GM12801 (cell line): ENCODE data around the gene RBKS.

ENCODE experiments used
- TF ChIP-seq, protein P1 (sequence below): IDR thresholded peaks from one replicate; pipeline ENCODE4 v1.5.1; 2011; ENCODE audit warnings: control low read depth; ENCODE audit not compliant: insufficient read length; ENCODE audit errors: extremely low read depth

RBKS gene

DNA sequence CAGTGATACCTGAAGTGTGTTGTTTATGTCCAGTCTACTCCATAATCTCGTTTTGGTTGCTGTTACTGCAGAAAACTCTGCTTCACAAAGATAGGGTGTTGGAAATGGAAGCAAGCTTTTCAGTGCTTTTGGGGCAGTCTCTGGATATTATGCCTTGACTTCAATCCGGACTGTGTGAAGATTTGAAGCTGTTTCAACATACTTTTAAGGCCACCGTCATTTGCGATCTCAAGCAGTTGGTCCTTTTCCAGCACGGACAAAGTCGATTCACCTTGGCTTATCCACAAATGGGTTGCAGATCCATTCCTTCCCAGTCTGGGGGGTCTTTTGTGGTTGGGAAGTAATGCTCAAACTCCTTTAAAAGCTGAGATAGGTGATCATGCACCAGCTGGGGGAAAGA is 20.4 kb downstream of the RBKS start:
- TF ChIP-seq, protein P1, sequence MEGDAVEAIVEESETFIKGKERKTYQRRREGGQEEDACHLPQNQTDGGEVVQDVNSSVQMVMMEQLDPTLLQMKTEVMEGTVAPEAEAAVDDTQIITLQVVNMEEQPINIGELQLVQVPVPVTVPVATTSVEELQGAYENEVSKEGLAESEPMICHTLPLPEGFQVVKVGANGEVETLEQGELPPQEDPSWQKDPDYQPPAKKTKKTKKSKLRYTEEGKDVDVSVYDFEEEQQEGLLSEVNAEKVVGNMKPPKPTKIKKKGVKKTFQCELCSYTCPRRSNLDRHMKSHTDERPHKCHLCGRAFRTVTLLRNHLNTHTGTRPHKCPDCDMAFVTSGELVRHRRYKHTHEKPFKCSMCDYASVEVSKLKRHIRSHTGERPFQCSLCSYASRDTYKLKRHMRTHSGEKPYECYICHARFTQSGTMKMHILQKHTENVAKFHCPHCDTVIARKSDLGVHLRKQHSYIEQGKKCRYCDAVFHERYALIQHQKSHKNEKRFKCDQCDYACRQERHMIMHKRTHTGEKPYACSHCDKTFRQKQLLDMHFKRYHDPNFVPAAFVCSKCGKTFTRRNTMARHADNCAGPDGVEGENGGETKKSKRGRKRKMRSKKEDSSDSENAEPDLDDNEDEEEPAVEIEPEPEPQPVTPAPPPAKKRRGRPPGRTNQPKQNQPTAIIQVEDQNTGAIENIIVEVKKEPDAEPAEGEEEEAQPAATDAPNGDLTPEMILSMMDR = no peak

DNA sequence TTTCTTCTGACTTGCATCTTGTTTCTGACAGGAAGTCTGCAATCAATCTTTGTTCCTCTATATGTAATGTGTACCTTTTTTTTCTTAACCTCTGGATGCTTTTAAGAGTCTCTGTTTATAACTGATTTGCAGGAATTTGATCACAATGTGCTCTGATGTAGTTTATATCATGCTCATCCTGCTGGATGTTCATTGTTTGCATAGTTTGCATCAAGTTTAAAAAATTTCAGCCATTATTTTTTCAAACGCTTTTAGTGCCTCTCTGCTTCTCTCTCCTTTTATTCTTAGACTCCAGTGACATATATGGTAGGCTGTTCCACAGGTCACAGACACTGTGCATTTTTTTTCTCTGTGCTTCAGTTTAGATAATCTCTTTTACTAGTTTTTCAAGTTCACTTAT is 23.9 kb downstream of the RBKS start:
- TF ChIP-seq, protein P1 = no peak

DNA sequence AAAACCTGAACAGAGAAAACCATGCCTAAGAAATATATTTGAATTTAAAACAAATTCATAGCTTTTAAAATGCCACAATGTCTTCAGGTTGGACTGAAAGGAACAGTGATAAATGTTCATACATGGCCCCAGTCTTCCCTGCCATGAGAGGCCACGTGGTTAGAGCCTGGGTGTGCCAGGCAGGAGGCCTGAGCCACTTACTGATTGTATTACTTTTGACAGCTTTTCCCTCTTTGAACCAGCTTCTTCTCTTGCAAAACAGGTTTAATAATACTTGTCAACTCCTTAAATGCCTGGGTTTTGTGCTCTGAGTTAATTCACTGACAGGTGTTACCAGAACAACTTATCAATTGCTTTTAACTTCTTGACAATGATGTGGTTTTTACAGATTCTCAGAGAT is 27.0 kb downstream of the RBKS start:
- TF ChIP-seq, protein P1 = no peak

DNA sequence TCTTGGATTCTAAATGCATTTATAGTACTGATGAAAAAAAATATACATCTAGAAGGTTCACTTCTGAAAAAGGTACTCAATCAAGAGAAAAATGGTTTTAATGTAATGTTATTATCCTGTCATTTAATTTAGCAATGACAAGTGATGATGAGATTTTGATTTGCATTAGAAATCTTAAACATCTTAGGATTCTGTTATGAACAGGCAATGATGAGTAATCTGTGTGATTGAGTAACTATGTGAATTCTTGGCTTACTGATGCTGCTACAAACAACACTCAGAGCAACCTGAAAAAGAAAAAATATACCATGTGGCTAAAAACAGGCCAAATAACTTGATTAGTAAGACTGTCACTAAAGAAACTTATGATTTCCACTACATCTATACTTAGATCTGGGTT is 30.1 kb downstream of the RBKS start:
- TF ChIP-seq, protein P1 = no peak

DNA sequence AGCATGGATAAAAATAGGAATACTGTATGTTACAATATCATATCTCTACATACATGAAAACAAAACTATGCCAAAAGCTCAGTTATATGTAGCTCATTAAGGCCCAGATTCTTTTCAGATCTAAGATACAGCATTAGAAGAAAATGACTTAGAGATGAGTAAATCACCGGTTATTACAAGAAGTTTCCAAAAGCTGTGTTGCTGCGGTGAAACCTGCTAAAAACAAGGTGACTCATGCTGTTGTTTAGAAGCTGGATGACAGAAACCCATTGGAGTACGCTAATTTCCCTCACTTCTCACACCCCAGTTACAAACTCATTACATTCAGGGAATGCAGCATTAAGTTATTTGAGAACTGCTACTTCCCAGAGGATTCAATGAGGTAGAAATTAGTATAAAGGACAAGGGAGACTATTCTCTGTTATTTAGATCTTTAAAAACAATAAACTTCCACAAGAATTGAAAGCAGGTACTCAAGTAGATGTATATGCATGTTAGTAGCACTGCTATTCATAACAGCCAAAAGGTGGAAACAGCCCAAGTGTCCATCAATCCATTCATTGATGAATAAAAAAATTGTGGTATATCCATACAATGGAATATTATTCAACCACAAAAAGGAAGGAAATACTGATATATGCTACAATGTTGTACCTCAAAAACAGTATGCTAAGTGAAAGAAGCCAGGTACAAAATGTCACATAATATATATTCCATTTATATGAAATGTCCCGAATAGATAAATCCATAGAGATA is 32.6 kb downstream of the RBKS start:
- TF ChIP-seq, protein P1 = no peak

DNA sequence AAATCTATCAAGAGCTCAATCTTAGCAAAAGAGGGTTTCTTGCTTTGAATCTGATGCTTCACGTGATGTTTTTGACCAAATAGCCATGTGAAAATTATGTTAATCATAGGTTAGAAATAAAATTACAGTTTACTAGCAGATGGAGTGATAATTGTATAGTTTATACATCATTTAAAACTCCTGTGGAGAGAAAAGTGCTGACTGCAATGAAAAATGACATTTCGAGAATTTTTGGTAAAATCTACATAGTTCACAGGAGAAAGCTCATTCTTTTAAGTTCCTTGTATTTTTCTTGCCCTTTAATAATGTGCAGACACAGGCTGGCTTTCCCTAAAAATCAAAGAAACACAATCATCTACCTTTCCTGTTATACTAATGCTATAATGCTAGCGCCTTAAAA is 33.2 kb downstream of the RBKS start:
- TF ChIP-seq, protein P1 = no peak

DNA sequence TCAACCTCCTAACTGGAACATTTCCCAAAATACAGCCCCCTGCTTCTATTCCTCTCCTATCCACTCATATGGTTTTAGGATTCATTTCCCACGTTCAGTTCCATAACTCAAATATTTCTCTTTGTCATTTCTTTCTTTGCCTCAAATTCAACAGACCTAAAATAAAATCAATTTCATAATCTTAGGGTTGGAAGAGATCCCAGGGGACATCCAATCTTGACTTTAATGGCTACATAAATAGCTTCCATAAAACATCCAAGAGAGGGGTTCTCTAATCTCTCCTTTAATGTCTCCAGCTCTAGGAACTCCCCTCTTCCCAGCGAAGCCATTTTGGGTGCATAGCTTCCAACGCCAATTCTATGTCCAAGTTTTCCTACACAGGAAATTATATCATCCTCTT is 33.8 kb downstream of the RBKS start:
- TF ChIP-seq, protein P1 = no peak
